Thoracic aorta (tissue), 2 donors: ENCODE data around the gene ROPN1L. TPM values are rescaled to one million over a fixed set of nuclear protein-coding genes. Genes with fewer than 3 reads are reported as not detected.
A peak's percentile ranks its signal among the peaks of the same experiment; 100 is the strongest.

Experiments
- ATAC-seq: fragments of 150-250 bp; one replicate; pipeline ENCODE4 v1.8.0; 2017; ENCODE audit warnings: low read depth; ENCODE audit not compliant: insufficient number of reproducible peaks, low FRiP score
- DNase-seq: peaks from one replicate; pipeline ENCODE4 v3.0.0-alpha.2; 2020; ENCODE audit warnings: low spot score
- H3K27ac ChIP-seq, 2 donors: fragments of 200-600 bp; sonication (generic); 1 replicate in 1 of 2; 2 replicates in 1 of 2; pipeline ENCODE4 v1.5.1; 2016; ENCODE audit warnings: mild to moderate bottlenecking in 2 of 2, moderate library complexity in 2 of 2
- H3K27me3 ChIP-seq: fragments of 200-600 bp; sonication (generic); replicated peaks from 2 replicates; pipeline ENCODE4 v1.6.0; 2016; ENCODE audit warnings: mild to moderate bottlenecking; ENCODE audit not compliant: insufficient read depth
- H3K36me3 ChIP-seq: fragments of 200-600 bp; sonication (generic); one replicate; pipeline ENCODE4 v1.5.1; 2016
- H3K4me1 ChIP-seq, 2 donors: fragments of 200-600 bp; sonication (generic); 1 replicate in 1 of 2; 2 replicates in 1 of 2; pipeline versions ENCODE4 v1.5.1 to v1.6.0; 2016; ENCODE audit warnings: low read depth in 2 of 2, mild to moderate bottlenecking in 1 of 2; ENCODE audit not compliant: control insufficient read depth in 1 of 2
- H3K4me3 ChIP-seq: fragments of 200-600 bp; sonication (generic); 2 replicates; pipeline ENCODE4 v1.5.1; 2016; ENCODE audit warnings: mild to moderate bottlenecking
- H3K9me3 ChIP-seq: fragments of 200-600 bp; sonication (generic); 2 replicates; pipeline ENCODE4 v1.5.1; 2016
- total RNA-seq, 2 donors: library from RNA; depleted of rRNA; stranded (reverse); fragments of >200 nt; gene quantifications; one replicate each; pipeline versions ENCODE4 v1.1.0 to v1.2.3, GENCODE V29; 2016
- TF ChIP-seq, protein P1 (sequence below): fragments of 200-600 bp; sonication (generic); IDR thresholded peaks from one replicate; pipeline ENCODE4 v1.5.1; 2019; ENCODE audit warnings: antibody characterized with exemption

ROPN1L gene
- total RNA-seq, 2 donors from 2014 or later: not detected

DNA sequence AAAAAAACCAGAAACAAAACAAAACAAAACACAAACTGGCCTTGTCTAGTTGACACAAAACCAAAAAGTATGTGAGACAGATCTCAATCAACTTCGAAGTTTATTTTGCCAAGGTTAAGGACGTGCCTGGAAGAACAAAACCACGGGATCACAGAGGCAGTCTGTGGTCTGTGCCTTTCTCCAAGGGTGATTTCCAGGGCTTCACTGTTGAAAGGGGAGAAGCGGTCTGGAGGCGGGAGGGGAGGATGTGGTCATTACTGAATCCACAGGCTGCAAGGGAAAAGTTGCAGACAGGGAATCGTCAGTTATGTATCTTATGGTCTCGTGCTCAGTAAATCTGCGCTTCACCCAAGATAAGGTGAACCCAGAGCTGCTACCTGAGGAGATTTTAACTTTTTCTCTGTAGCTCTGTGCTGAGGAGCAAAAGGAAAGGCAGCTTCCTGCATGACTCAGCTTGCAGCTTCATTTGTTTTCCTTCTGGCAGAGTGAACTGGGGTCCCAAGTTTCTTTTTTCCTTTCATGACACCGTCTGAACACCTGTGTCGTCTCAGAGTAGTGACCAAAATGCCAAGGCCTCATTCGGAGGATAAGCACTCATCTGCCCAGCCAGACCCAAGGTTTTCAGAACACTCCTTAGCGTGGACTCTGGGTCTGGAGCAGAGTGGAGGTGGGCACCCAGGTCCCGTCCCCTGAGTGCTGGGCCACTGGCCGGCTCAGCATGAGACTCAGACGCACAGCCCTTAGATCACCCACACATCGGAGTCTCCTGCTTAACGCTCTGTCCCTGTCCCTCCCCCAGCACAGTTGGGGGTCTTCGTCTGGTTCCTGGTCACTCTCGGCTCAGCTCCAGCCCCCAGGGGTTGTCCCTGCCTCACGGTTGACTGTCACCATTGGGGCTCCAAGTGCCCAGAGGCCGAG is 25.9 kb downstream of the ROPN1L start:
- Histone ChIP-seq H3K9me3 (no peaks in the 10 kb centered on the region), H3K4me3 (no peak overlapping the region), H3K4me1 (no peaks in the 10 kb centered on the region), H3K27ac (no peak overlapping the region), H3K36me3 (no peaks in the 10 kb centered on the region), H3K27me3 (no peaks in the 10 kb centered on the region)
- ATAC-seq (peak; percentile 26), DNase-seq (no peak)
- TF ChIP-seq, protein P1, sequence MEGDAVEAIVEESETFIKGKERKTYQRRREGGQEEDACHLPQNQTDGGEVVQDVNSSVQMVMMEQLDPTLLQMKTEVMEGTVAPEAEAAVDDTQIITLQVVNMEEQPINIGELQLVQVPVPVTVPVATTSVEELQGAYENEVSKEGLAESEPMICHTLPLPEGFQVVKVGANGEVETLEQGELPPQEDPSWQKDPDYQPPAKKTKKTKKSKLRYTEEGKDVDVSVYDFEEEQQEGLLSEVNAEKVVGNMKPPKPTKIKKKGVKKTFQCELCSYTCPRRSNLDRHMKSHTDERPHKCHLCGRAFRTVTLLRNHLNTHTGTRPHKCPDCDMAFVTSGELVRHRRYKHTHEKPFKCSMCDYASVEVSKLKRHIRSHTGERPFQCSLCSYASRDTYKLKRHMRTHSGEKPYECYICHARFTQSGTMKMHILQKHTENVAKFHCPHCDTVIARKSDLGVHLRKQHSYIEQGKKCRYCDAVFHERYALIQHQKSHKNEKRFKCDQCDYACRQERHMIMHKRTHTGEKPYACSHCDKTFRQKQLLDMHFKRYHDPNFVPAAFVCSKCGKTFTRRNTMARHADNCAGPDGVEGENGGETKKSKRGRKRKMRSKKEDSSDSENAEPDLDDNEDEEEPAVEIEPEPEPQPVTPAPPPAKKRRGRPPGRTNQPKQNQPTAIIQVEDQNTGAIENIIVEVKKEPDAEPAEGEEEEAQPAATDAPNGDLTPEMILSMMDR: no peak

DNA sequence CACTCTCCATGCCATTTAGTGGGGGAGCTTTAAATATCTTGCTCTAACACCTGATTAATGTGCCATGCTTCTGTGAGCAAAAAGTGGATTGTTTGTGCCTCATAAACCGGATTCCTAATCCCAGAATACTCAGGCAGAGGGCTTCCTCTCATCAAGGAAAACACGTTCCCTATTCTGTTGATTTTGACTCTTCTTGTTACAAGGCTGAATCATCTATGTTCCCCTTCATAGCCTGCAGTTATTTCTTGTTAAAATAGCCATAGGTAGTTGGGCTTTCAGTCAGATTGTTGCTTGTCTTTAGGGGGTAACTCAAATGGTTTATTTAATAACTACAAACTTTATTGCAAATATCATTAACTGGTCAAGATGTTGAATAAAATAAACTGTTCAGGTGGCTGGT is 26.6 kb downstream of the ROPN1L start:
- Histone ChIP-seq H3K27me3 (no peaks in the 10 kb centered on the region), H3K9me3 (no peaks in the 10 kb centered on the region), H3K4me3 (no peak overlapping the region), H3K4me1 (no peaks in the 10 kb centered on the region), H3K27ac (no peak overlapping the region), H3K36me3 (no peaks in the 10 kb centered on the region)
- TF ChIP-seq, protein P1: no peak
- ATAC-seq (no peak), DNase-seq (no peak)

DNA sequence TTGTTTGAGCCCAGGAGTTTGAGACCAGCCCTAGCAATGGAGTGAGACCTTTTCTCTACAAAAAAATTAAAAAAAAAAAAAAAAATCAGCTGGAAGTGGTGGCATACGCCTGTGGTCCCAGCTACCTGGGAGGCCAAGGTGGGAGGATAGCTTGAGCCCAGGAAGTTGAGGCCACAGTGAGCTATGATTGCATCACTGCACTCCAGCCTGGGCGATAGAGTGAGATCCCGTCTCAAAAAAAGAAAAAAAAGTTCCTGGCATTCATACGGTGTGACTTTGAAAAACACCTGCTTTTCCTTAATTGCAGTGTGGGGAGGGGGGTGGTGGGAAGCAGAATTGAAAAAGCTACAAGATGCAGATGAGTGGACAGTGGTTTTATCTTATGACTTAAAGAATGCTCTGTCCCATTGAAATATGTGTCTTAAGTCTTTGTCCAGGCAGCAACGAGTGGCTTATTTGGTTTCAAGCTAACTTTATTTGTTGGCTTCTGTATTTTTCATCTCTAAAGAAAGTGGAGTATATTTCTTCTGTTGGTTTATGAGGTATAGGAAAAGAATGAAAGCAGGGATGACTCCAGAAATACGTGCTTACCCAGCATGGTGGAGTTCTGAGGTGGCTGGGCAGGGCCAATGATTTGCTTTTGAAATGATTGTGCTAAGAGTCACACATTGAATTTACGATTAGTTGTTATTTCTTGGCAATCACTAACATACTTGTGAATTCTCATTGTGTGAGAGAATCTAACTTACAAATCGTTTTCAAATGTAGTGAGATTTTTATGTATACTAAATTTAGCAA is 27.8 kb downstream of the ROPN1L start:
- ATAC-seq (no peak), DNase-seq (no peak)
- no peaks in the 10 kb centered on the region for H3K27me3 ChIP-seq
- TF ChIP-seq, protein P1: no peak
- H3K9me3 ChIP-seq: no peaks in the 10 kb centered on the region
- no peak overlapping the region for H3K4me3 ChIP-seq
- no peaks in the 10 kb centered on the region for H3K36me3 ChIP-seq
- no peaks in the 10 kb centered on the region for H3K4me1 ChIP-seq
- no peak overlapping the region for H3K27ac ChIP-seq

DNA sequence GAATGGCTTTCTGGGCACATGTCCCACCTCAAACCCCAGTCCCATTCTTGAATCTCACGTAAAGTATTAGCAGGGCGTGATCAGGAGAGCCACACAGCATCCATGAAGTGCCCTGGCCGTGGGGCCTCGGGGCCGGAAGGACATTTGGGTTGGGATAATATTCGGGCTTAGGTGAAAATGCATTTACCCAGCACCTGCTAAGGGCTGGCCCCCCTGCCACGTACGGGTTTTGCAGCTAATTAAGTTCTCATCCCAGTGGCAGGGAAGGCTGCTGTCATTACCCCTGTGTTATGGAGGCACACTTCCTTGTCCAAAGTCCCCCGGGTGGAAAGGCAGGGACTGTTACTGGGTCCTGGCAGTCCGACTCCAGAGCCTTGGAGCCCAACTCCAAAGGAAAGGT is 29.0 kb downstream of the ROPN1L start:
- ATAC-seq: no peak
- TF ChIP-seq, protein P1: no peak
- Histone ChIP-seq H3K4me1 (no peaks in the 10 kb centered on the region), H3K36me3 (no peaks in the 10 kb centered on the region), H3K9me3 (no peaks in the 10 kb centered on the region), H3K27ac (no peak overlapping the region), H3K27me3 (no peaks in the 10 kb centered on the region), H3K4me3 (no peak overlapping the region)
- no peak for DNase-seq

DNA sequence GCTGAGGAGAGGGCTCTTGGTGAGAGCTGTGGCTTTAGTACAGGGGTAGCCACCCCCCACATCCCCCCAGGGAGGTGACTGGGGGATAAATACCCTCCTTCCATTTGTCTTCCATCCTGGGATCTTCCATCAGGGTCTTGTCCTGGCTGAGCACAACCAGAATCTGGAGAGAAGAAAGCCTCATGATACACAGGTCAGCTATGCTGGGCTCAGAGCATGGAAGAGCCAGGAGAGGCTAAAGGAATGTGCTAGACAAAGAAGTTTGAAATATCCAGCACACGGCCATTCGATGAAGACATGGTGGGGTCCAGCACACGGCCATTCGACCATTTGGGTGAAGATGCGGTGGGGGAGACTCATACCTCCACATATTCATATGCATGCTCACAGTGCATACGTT is 30.0 kb downstream of the ROPN1L start:
- Histone ChIP-seq H3K4me1 (no peaks in the 10 kb centered on the region), H3K27me3 (no peaks in the 10 kb centered on the region), H3K27ac (no peak overlapping the region), H3K4me3 (no peak overlapping the region), H3K9me3 (no peaks in the 10 kb centered on the region), H3K36me3 (no peaks in the 10 kb centered on the region)
- DNase-seq (no peak), ATAC-seq (no peak)
- TF ChIP-seq, protein P1: no peak
